Measurements from ENCODE around the gene KDM2A.

GRCh38 chr11:67248653-67249052 lies 129.6 kb downstream of the KDM2A start:
- TF ChIP-seq POLR2A (IDR thresholded peaks at IDR 0.05; ENCODE audit: low read depth) (no peak), CTCF (IDR thresholded peaks at IDR 0.05) (no peak), EP300 (IDR thresholded peaks at IDR 0.05) (no peak)
